Measurements from ENCODE around the gene HAUS6. TPM values are rescaled to one million over a fixed set of nuclear protein-coding genes. Genes with fewer than 3 reads are reported as not detected.

Gene HAUS6
- total and polyA plus RNA-seq, 2 of the 13 experiments (the other 11 are each of a cell fraction or from before 2014, with no cell fraction given) = 9.8 to 31.1 TPM

DNA sequence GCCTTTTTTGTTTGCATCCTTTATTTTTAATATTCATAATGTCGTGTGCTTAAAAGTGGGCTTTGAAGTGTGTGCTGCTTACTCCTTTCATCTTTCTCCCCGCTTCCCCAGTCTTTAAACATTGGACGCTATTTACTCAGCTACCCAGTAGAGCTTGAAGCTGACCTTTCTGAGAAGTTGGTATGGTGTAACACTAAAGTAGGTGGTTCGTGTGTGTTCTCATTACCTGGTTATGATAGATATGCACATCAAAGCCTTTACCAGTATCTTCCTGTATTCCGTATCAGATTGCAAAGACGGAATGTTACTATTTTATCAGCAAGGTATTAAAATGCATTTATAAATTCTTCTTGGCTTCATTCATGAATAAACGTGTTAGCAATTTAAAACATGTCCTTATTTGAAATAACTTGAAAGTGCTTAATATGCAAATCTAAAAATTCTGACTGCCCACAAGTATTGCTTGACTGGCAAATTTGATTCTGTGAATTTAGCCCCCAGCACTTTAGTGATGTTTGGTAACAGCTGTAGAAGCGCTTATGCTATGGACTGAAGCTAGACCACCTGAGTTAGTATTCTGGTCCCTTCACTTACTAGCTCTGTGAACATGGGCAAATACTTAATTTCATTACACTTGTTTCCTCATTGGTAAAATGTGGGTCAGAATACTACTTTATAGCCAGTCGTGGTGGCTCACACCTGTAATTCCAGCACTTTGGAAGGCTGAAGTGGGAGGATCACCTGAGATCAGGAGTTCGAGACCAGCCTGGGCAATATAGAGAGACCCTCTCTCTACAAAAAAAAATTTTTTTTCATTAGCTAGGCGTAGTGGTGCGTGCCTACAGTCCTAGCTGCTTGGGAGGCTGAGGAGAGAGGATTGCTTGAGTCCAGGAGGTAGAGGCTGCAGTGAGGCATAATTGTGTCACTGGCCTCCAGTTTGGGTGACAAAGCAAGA is 51.8 kb downstream of the HAUS6 start (continued):
- TF ChIP-seq NR2F1 (CRISPR knock-in tag; IDR thresholded peaks at IDR 0.05) (0 out of 4 replicates have a peak, but pooled peaks of 1 of the 2 experiments have one; percentile 15), FOXA1 (IDR thresholded peaks at IDR 0.05) (no peak), FOXA1 (CRISPR knock-in tag; IDR thresholded peaks at IDR 0.05) (peak; percentile 87), RBAK (CRISPR knock-in tag; IDR thresholded peaks at IDR 0.05) (no peak), ZNF782 (CRISPR knock-in tag; IDR thresholded peaks at IDR 0.05; ENCODE audit: borderline replicate concordance) (no peak), ATRX (CRISPR knock-in tag; IDR thresholded peaks at IDR 0.05; ENCODE audit: borderline replicate concordance) (no peak), TBL1XR1 (IDR thresholded peaks at IDR 0.05; ENCODE audit: borderline replicate concordance, low read length, partially characterized antibody) (no peak), ZSCAN5A (CRISPR knock-in tag; IDR thresholded peaks at IDR 0.05; ENCODE audit: borderline replicate concordance) (no peak), ZNF749 (CRISPR knock-in tag; IDR thresholded peaks at IDR 0.05; ENCODE audit: borderline replicate concordance) (no peak), CEBPG (CRISPR knock-in tag; IDR thresholded peaks at IDR 0.05) (peak; percentile 69), ZNF264 (CRISPR knock-in tag; IDR thresholded peaks at IDR 0.05) (no peak), SRSF1 (optimal IDR thresholded peaks at IDR 0.05; ENCODE audit: low read depth, low read length) (no peak), ZNF281 (CRISPR knock-in tag; IDR thresholded peaks at IDR 0.05; ENCODE audit: borderline replicate concordance) (no peak), ZFP82 (CRISPR knock-in tag; IDR thresholded peaks at IDR 0.05; ENCODE audit: borderline replicate concordance) (no peak), FIP1L1 (IDR thresholded peaks at IDR 0.05; ENCODE audit: borderline replicate concordance, insufficient read depth, low read depth, low read length) (no peak)
- TF ChIP-seq, protein P1, sequence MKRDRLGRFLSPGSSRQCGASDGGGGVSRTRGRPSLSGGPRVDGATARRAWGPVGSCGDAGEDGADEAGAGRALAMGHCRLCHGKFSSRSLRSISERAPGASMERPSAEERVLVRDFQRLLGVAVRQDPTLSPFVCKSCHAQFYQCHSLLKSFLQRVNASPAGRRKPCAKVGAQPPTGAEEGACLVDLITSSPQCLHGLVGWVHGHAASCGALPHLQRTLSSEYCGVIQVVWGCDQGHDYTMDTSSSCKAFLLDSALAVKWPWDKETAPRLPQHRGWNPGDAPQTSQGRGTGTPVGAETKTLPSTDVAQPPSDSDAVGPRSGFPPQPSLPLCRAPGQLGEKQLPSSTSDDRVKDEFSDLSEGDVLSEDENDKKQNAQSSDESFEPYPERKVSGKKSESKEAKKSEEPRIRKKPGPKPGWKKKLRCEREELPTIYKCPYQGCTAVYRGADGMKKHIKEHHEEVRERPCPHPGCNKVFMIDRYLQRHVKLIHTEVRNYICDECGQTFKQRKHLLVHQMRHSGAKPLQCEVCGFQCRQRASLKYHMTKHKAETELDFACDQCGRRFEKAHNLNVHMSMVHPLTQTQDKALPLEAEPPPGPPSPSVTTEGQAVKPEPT (CRISPR knock-in tag; IDR thresholded peaks at IDR 0.05; ENCODE audit: low read depth) = no peak
- TF ChIP-seq, protein P2, sequence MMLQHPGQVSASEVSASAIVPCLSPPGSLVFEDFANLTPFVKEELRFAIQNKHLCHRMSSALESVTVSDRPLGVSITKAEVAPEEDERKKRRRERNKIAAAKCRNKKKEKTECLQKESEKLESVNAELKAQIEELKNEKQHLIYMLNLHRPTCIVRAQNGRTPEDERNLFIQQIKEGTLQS (CRISPR knock-in tag; IDR thresholded peaks at IDR 0.05) = no peak
- TF ChIP-seq, protein P3, sequence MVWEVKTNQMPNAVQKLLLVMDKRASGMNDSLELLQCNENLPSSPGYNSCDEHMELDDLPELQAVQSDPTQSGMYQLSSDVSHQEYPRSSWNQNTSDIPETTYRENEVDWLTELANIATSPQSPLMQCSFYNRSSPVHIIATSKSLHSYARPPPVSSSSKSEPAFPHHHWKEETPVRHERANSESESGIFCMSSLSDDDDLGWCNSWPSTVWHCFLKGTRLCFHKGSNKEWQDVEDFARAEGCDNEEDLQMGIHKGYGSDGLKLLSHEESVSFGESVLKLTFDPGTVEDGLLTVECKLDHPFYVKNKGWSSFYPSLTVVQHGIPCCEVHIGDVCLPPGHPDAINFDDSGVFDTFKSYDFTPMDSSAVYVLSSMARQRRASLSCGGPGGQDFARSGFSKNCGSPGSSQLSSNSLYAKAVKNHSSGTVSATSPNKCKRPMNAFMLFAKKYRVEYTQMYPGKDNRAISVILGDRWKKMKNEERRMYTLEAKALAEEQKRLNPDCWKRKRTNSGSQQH (CRISPR knock-in tag; IDR thresholded peaks at IDR 0.05; ENCODE audit: low read depth) = no peak

Data from HepG2 (cell line).